Endothelial cell of umbilical vein (primary cell): Measurements from ENCODE around the gene COPE. TPM values are rescaled to one million over a fixed set of nuclear protein-coding genes. Genes with fewer than 3 reads are reported as not detected.

Source experiments
- BruUV-seq: library from RNA; stranded (reverse); fragments of 400-500 nt; replicated peaks from 2 replicates; lab custom pipeline; 2021; lab: Mats Ljungman, UMichigan
- CTCF ChIA-PET: fragments of 300-600, 350-600 bp; sonication (Branson Sonifier 250); formaldehyde crosslinking; loops from one replicate; lab custom pipeline; 2021; ENCODE audit warnings: antibody characterized with exemption, inconsistent platforms; lab: Charles Lee
- POLR2A ChIA-PET: fragments of 300-600, 350-600 bp; sonication (Branson Sonifier 250); formaldehyde crosslinking; loops from one replicate; lab custom pipeline; 2021; ENCODE audit warnings: antibody characterized with exemption, inconsistent platforms; lab: Charles Lee
- DNase-seq: peaks from one replicate; pipeline ENCODE4 v3.0.0-alpha.2; 2011; ENCODE audit warnings: low read depth, low spot score
- FAIRE-seq: peaks from 2 replicates; lab custom pipeline; 2011; peaks lifted over from hg19 to GRCh38; lab: Jason Lieb, UNC
- H2AFZ ChIP-seq: 2 replicates; pipeline ENCODE4 v1.6.0; 2012; ENCODE audit warnings: low read depth, low read length, control low read depth, inconsistent platforms
- H3K27ac ChIP-seq: 2 replicates; pipeline ENCODE4 v1.5.1; 2011; ENCODE audit warnings: low read depth, mild to moderate bottlenecking, control low read depth, low read length, moderate library complexity; ENCODE audit not compliant: insufficient read depth
- H3K27me3 ChIP-seq, 2 experiments: 2 replicates each; pipeline versions ENCODE4 v1.6.0 to v1.6.1; 2011; ENCODE audit warnings: low read length in 2 of 2, mixed read lengths in 1 of 2; ENCODE audit not compliant: control insufficient read depth in 2 of 2, insufficient read depth in 2 of 2
- H3K36me3 ChIP-seq, 2 experiments: 2 replicates in 1 of 2; 3 replicates in 1 of 2; pipeline ENCODE4 v1.5.1; 2011; ENCODE audit warnings: low read length in 2 of 2, mild to moderate bottlenecking in 1 of 2, moderate library complexity in 1 of 2; ENCODE audit not compliant: control insufficient read depth in 2 of 2, insufficient read depth in 2 of 2; ENCODE audit errors: extremely low read depth in 1 of 2
- H3K4me1 ChIP-seq: 3 replicates; pipeline ENCODE4 v1.5.1; 2011; ENCODE audit warnings: mild to moderate bottlenecking, low read length; ENCODE audit not compliant: control insufficient read depth, insufficient read depth; ENCODE audit errors: extremely low read depth
- H3K4me2 ChIP-seq: 2 replicates; pipeline ENCODE4 v1.6.1; 2011; ENCODE audit warnings: low read length, control low read depth, mixed read lengths; ENCODE audit not compliant: insufficient read depth
- H3K4me3 ChIP-seq, 3 experiments: fragments of 200-600 bp in 1 of 3; sonication (generic), shearing (Covaris generic) in 1 of 3; replicated peaks in 1 of 3; 2 replicates each; pipeline ENCODE4 v1.5.1; 2011 to 2016; ENCODE audit warnings: control low read depth in 3 of 3, low read length in 3 of 3, mild to moderate bottlenecking in 2 of 3, inconsistent platforms in 1 of 3, low read depth in 1 of 3, moderate library complexity in 1 of 3; ENCODE audit not compliant: insufficient read depth in 1 of 3
- H3K79me2 ChIP-seq: 2 replicates; pipeline ENCODE4 v1.6.0; 2012; ENCODE audit warnings: low read length, inconsistent platforms; ENCODE audit not compliant: control insufficient read depth, insufficient read depth
- H3K9ac ChIP-seq: replicated peaks from 2 replicates; pipeline ENCODE3; 2011; ENCODE audit warnings: low read length, control low read depth; ENCODE audit not compliant: insufficient read depth; ENCODE audit errors: extremely low read depth
- H3K9me1 ChIP-seq: replicated peaks from 3 replicates; pipeline ENCODE4 v1.6.0; 2011; ENCODE audit warnings: mild to moderate bottlenecking, low read length; ENCODE audit not compliant: control insufficient read depth, insufficient read depth; ENCODE audit errors: extremely low read depth
- H3K9me3 ChIP-seq: replicated peaks from 2 replicates; pipeline ENCODE4 v1.5.1; 2012; ENCODE audit warnings: low read length, inconsistent platforms; ENCODE audit not compliant: control insufficient read depth, insufficient read depth
- H4K20me1 ChIP-seq: replicated peaks from 2 replicates; pipeline ENCODE3; 2011; ENCODE audit warnings: mild to moderate bottlenecking, low read length; ENCODE audit not compliant: control insufficient read depth, insufficient read depth; ENCODE audit errors: extremely low read depth
- CTCF ChIP-seq, 2 donors: IDR thresholded peaks; 1 replicate in 1 of 2; 2 replicates in 1 of 2; pipeline ENCODE4 v1.5.1; 2011; ENCODE audit warnings: low read length in 2 of 2, mild to moderate bottlenecking in 2 of 2, moderate library complexity in 2 of 2, control low read depth in 1 of 2, inconsistent platforms in 1 of 2, low read depth in 1 of 2; ENCODE audit not compliant: insufficient read depth in 1 of 2; ENCODE audit errors: extremely low read depth in 1 of 2
- GATA2 ChIP-seq: IDR thresholded peaks from 2 replicates; pipeline ENCODE4 v1.7.0; 2011; ENCODE audit warnings: low read depth, mild to moderate bottlenecking, moderate library complexity, mixed read lengths, low read length; ENCODE audit not compliant: insufficient read length, insufficient read depth
- JUN ChIP-seq: IDR thresholded peaks from 2 replicates; pipeline ENCODE4 v1.6.1; 2011; ENCODE audit warnings: borderline replicate concordance, low read depth; ENCODE audit not compliant: insufficient read length, insufficient read depth
- MYC ChIP-seq: IDR thresholded peaks from one replicate; pipeline ENCODE4 v1.6.1; 2011; ENCODE audit warnings: mild to moderate bottlenecking, low read depth, low read length
- POLR2A ChIP-seq: IDR thresholded peaks from 2 replicates; pipeline ENCODE4 v1.6.1; 2012; ENCODE audit warnings: low read depth, mild to moderate bottlenecking, control low read depth, low read length
- dilution Hi-C: fragments of 300-500 bp; cut with MboI; formaldehyde crosslinking; loops from one replicate; pipeline ENCODE4 v1.15.0; 2019; ENCODE audit warnings: low sequenced_read_pairs; ENCODE audit not compliant: extremely low pct_ligation_motif_present
- intact Hi-C: fragments of 100-400 bp; cut with micrococcal nuclease; formaldehyde crosslinking; loops from one replicate; pipeline ENCODE4 v1.10.0; 2022
- polyA plus RNA-seq, 4 experiments: library from polyadenylated mRNA; depleted of rRNA in 3 of 4; stranded (reverse) in 3 of 4; unstranded in 1 of 4; fragments of >200 nt; gene quantifications; 2 replicates each; pipeline versions ENCODE4 v1.2.1 to v1.2.3, GENCODE V29; 2011 to 2012; ENCODE audit warnings: missing spikeins in 1 of 4
- total RNA-seq: library from RNA; stranded (reverse); gene quantifications from 2 replicates; pipeline ENCODE4 v1.2.3, GENCODE V29; 2021

The COPE gene
- total and polyA plus RNA-seq, 2 donors (not counting 3 experiments of a cell fraction or from before 2014, with no cell fraction given), result 252 to 407 TPM

DNA sequence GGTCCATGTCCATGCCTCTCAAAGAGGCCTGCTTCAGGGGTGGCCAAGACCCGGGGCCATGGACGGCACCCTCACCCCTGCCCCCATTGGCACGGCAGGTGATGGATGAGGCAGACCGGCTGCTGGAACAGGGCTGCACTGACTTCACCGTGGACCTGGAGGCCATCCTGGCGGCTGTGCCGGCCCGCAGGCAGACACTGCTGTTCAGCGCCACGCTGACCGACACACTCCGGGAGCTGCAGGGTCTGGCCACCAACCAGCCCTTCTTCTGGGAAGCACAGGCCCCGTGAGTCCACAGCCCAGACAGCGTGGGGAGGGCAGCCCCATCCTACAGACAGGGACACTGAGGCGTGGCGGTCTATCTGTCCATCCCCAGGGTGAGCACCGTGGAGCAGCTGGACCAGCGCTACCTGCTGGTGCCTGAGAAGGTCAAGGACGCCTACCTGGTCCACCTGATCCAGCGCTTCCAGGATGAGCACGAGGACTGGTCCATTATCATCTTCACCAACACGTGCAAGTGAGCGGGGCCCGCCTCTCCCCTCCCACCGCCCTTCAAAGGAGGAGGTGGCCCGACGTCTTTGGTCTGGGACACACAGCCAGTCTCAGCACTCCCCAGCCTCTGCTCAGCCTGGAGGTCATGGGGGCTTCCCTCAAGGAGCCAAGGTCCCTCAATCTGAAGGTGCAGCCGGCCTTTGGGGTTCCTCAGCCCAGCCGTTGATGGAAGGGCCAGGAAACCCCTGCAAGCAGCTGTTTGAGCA, 3.2 kb upstream of the COPE start:
- H3K9me3 ChIP-seq, result no peaks in the 10 kb centered on the region
- H2AFZ ChIP-seq, result no peak overlapping the region
- H3K36me3 ChIP-seq, result peaks cover 12 to 36% of the 10 kb centered on the region in 2 experiments
- BruUV-seq, result no TSS peak
- no peak overlapping the region for H3K4me3 ChIP-seq
- no peaks in the 10 kb centered on the region for H4K20me1 ChIP-seq
- DNase-seq, result no peak
- H3K4me1 ChIP-seq, result peaks cover 13% of the 10 kb centered on the region
- dilution Hi-C loops (no loop called here), intact Hi-C loops (no loop called here)
- H3K27me3 ChIP-seq, result no peaks in the 10 kb centered on the region
- ChIA-PET CTCF (interaction anchor here (0.8 to 2.1 kb wide), 3 partner anchors 43 to 65 kb away, joined by 3 to 13 read pairs (median 3); no protein-coding TSS in a partner anchor), POLR2A (no interaction called here)
- FAIRE-seq, result no peak
- H3K79me2 ChIP-seq, result peaks cover 32% of the 10 kb centered on the region
- H3K9ac ChIP-seq, result no peak overlapping the region
- H3K9me1 ChIP-seq, result no peaks in the 10 kb centered on the region
- H3K27ac ChIP-seq, result no peak overlapping the region
- no peak overlapping the region for H3K4me2 ChIP-seq
- TF ChIP-seq MYC (no peak), POLR2A (no peak), JUN (no peak), CTCF (IDR thresholded peaks at IDR 0.05; ENCODE audit: extremely low read depth in 1 of 2, insufficient read depth in 1 of 2, low read depth in 1 of 2, low read length in 2 of 2) (no peak), GATA2 (no peak)
